GM18873 (cell line): Measurements from ENCODE around the gene MID1.

Source experiments
- ATAC-seq: cut with Tn5 transposase; IDR thresholded peaks from one replicate; pipeline ENCODE4 v1.9.1; 2021; ENCODE audit warnings: mild to moderate bottlenecking, moderate library complexity, moderate number of reproducible peaks; ENCODE audit not compliant: unreplicated experiment, low FRiP score

Gene MID1

DNA sequence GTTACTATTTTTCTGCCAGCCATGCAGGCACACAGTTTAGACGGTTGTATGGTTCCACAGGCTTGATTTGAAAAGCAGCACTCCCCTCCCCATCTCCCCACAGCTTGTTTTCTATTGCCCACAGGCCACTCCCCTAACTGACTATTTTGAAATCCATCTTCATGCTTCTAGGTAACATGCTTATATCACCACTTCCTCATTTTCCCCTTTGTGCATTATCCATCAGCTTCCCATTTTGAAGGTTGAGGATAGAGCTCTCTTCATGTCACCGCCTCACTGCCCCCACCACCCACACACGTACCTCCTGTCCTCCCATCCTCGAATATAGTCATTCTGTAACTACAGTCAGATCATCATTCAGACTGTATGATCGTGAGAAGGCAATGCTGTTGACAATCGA is 224.7 kb downstream of the MID1 start:
- ATAC-seq = no peak
